ENCODE measurements around the gene PILRB. TPM values are rescaled to one million over a fixed set of nuclear protein-coding genes. Genes with fewer than 3 reads are reported as not detected.
"Not testable (repeated sequence)": the region's sequence is repeated elsewhere in the genome, so short reads cannot be mapped to it uniquely, and the experiment has no call there.

The PILRB gene
- total RNA-seq, 1 experiment from 2014 or later = 50.1 TPM

GRCh38 chr7:100335566-100336466 is 22.1 kb upstream of the PILRB start:
- not testable (repeated sequence) for H3K56ac ChIP-seq (ENCODE audit: insufficient read length, low read depth, low read length); H3T11ph ChIP-seq (ENCODE audit: low read length); H3K23me2 ChIP-seq (ENCODE audit: insufficient read length, low read depth, low read length, poor library complexity, severe bottlenecking); H2AK5ac ChIP-seq (ENCODE audit: insufficient read length, low read length); H2AFZ ChIP-seq (ENCODE audit: low read length); H2BK120ac ChIP-seq (ENCODE audit: low read depth, low read length, poor library complexity, severe bottlenecking); H3K9me3 ChIP-seq (ENCODE audit: control insufficient read depth, low read depth, low read length); H3K79me2 ChIP-seq (ENCODE audit: insufficient read depth, low read length); H3K4me2 ChIP-seq (ENCODE audit: insufficient read depth, insufficient read length, low read length); H2BK12ac ChIP-seq (ENCODE audit: insufficient read length, low read depth, low read length); H2BK15ac ChIP-seq (ENCODE audit: low read depth, low read length); H4K91ac ChIP-seq (ENCODE audit: insufficient read length, low read depth, low read length); H3K27me3 ChIP-seq (ENCODE audit: insufficient read depth, low read length); H3K4ac ChIP-seq (ENCODE audit: low read depth, low read length); H3K27me3 Mint-ChIP-seq (ENCODE audit: low read depth); H3K79me1 ChIP-seq (ENCODE audit: insufficient read depth, low read depth, low read length, poor library complexity, severe bottlenecking); H2BK20ac ChIP-seq (ENCODE audit: low read depth, low read length, poor library complexity, severe bottlenecking); H3K9me3 Mint-ChIP-seq; H4K8ac ChIP-seq (replicated peaks; ENCODE audit: insufficient read length, low read depth, low read length); H3K23ac ChIP-seq (ENCODE audit: insufficient read length, low read depth, low read length); H2BK5ac ChIP-seq (ENCODE audit: insufficient read length, low read length); H3K27ac ChIP-seq (ENCODE audit: insufficient read length, low read depth, low read length); H4K20me1 ChIP-seq (ENCODE audit: control insufficient read depth, insufficient read depth, insufficient read length); H3K4me1 ChIP-seq (ENCODE audit: insufficient read depth, low read length); H4K5ac ChIP-seq (ENCODE audit: insufficient read length, low read depth, low read length)
- DNase-seq = peak; percentile 94
- H3K36me3 Mint-ChIP-seq (ENCODE audit: insufficient read depth in 1 of 3, low read depth in 3 of 3) = peaks cover 11 to 35% (median 31%) of the 10 kb centered on the region in 3 experiments; a peak in 6 of 7 replicates
- H3K27ac Mint-ChIP-seq = peak overlapping the region; percentile 95 to 99 (median 97); a peak in 6 of 7 replicates
- WGBS (ENCODE audit: extremely low coverage, insufficient read length, low lambda C conversion rate) = no CpG with 5 or more reads among the region's 85 CpGs
- peak overlapping the region; percentile 91 to 95 for H3K4me3 Mint-ChIP-seq
- H3K9ac ChIP-seq (ENCODE audit: extremely low read depth, insufficient read length, low read length) = peak overlapping the region; percentile 75
- peak overlapping the region; percentile 87 for H3K14ac ChIP-seq (ENCODE audit: insufficient read depth, low read length)
- peak overlapping the region; percentile 87 for H3K18ac ChIP-seq (ENCODE audit: insufficient read length, low read depth, low read length)
- H3K4me1 Mint-ChIP-seq = peaks cover 8 to 10% of the 10 kb centered on the region in 2 experiments

GRCh38 chr7:100338083-100338696 is 19.7 kb upstream of the PILRB start:
- H3K79me1 ChIP-seq (ENCODE audit: insufficient read depth, low read depth, low read length, poor library complexity, severe bottlenecking); H2AFZ ChIP-seq (ENCODE audit: low read length); H3K4ac ChIP-seq (ENCODE audit: low read depth, low read length); H3K27me3 ChIP-seq (ENCODE audit: insufficient read depth, low read length); H2BK20ac ChIP-seq (ENCODE audit: low read depth, low read length, poor library complexity, severe bottlenecking); H3K23ac ChIP-seq (ENCODE audit: insufficient read length, low read depth, low read length); H3K4me1 ChIP-seq (ENCODE audit: insufficient read depth, low read length); H4K20me1 ChIP-seq (ENCODE audit: control insufficient read depth, insufficient read depth, insufficient read length); H2BK5ac ChIP-seq (ENCODE audit: insufficient read length, low read length); H3K27me3 Mint-ChIP-seq (ENCODE audit: low read depth); H3K18ac ChIP-seq (ENCODE audit: insufficient read length, low read depth, low read length); H2BK15ac ChIP-seq (ENCODE audit: low read depth, low read length); H3K56ac ChIP-seq (ENCODE audit: insufficient read length, low read depth, low read length); H3K4me2 ChIP-seq (ENCODE audit: insufficient read depth, insufficient read length, low read length); H2BK120ac ChIP-seq (ENCODE audit: low read depth, low read length, poor library complexity, severe bottlenecking); H4K8ac ChIP-seq (replicated peaks; ENCODE audit: insufficient read length, low read depth, low read length); H3K23me2 ChIP-seq (ENCODE audit: insufficient read length, low read depth, low read length, poor library complexity, severe bottlenecking); H3K79me2 ChIP-seq (ENCODE audit: insufficient read depth, low read length); H2AK5ac ChIP-seq (ENCODE audit: insufficient read length, low read length); H3K14ac ChIP-seq (ENCODE audit: insufficient read depth, low read length); H3K9me3 Mint-ChIP-seq; H3K27ac ChIP-seq (ENCODE audit: insufficient read length, low read depth, low read length); H3K9me3 ChIP-seq (ENCODE audit: control insufficient read depth, low read depth, low read length); H3K9ac ChIP-seq (ENCODE audit: extremely low read depth, insufficient read length, low read length); H4K5ac ChIP-seq (ENCODE audit: insufficient read length, low read depth, low read length); H4K91ac ChIP-seq (ENCODE audit: insufficient read length, low read depth, low read length); H3T11ph ChIP-seq (ENCODE audit: low read length); H2BK12ac ChIP-seq (ENCODE audit: insufficient read length, low read depth, low read length): not testable (repeated sequence)
- peak overlapping the region in 2 of 3 experiments; percentile 15 to 34; a peak in 2 of 7 replicates for H3K27ac Mint-ChIP-seq
- peak overlapping the region; percentile 23 to 64; a peak in 3 of 5 replicates for H3K4me3 Mint-ChIP-seq
- peaks cover 8 to 14% of the 10 kb centered on the region in 2 experiments for H3K4me1 Mint-ChIP-seq
- no CpG with 5 or more reads among the region's 15 CpGs for WGBS (ENCODE audit: extremely low coverage, insufficient read length, low lambda C conversion rate)
- DNase-seq = peak; percentile 18
- H3K36me3 Mint-ChIP-seq (ENCODE audit: insufficient read depth in 1 of 3, low read depth in 3 of 3) = peaks cover 25 to 52% (median 49%) of the 10 kb centered on the region in 3 experiments

Measured in H9 (cell line).